Posterior cingulate gyrus (tissue), 11 donors: Measurements from ENCODE around the gene ARHGEF19.
"Not testable (repeated sequence)": the region's sequence is repeated elsewhere in the genome, so short reads cannot be mapped to it uniquely, and the experiment has no call there.

ENCODE experiments used
- DNase-seq, 10 donors: peaks; one replicate each; pipeline versions ENCODE4 v3.0.0 to v3.0.0-alpha.2; 2020 to 2021; ENCODE audit warnings: mixed read lengths in 3 of 10
- intact Hi-C: fragments of 100-400 bp; cut with DNase I; formaldehyde crosslinking; loops from one replicate; pipeline ENCODE4 v1.15.1; 2023

ARHGEF19 gene

GRCh38 chr1:16226490-16227179, 14.2 kb upstream of the ARHGEF19 start:
- peak in 3 of 10 donors; percentile 23 to 75 (median 72) for DNase-seq
- intact Hi-C loops = no loop called here

GRCh38 chr1:16226129-16226489, 13.7 kb upstream of the ARHGEF19 start:
- intact Hi-C loops = no loop called here
- peak in 2 of 10 donors; percentile 24 to 53 for DNase-seq

- intact Hi-C loops = no loop called here
- no peak for DNase-seq
Observed at GRCh38 chr1:16224472-16224871, 12.0 kb upstream of the ARHGEF19 start.

- intact Hi-C loops, DNase-seq: not testable (repeated sequence)
Observed at GRCh38 chr1:16222716-16223115, 10.3 kb upstream of the ARHGEF19 start.

GRCh38 chr1:16221499-16221898, 9.0 kb upstream of the ARHGEF19 start:
- DNase-seq = no peak
- intact Hi-C loops = no loop called here

- intact Hi-C loops = no loop called here
- DNase-seq = no peak
Observed at GRCh38 chr1:16219968-16220500, 7.6 kb upstream of the ARHGEF19 start.

GRCh38 chr1:16218674-16219071, 6.2 kb upstream of the ARHGEF19 start:
- intact Hi-C loops = no loop called here
- no peak for DNase-seq

- peak in 1 of 10 donors; percentile 62 for DNase-seq
Observed at GRCh38 chr1:16218014-16218673, 5.7 kb upstream of the ARHGEF19 start.

GRCh38 chr1:16217061-16217785, 4.8 kb upstream of the ARHGEF19 start:
- intact Hi-C loops = no loop called here
- DNase-seq = peak; percentile 70 to 99 (median 90)

More at GRCh38 chr1:16218014-16218673, 5.7 kb upstream of the ARHGEF19 start:
- intact Hi-C loops = no loop called here

- DNase-seq = peak in 7 of 10 donors; percentile 37 to 87 (median 50)
- intact Hi-C loops = no loop called here
Observed at GRCh38 chr1:16215882-16216753, 3.7 kb upstream of the ARHGEF19 start.

GRCh38 chr1:16215240-16215639, 2.8 kb upstream of the ARHGEF19 start:
- intact Hi-C loops = not testable (repeated sequence)
- DNase-seq = peak in 1 of 10 donors; percentile 29

GRCh38 chr1:16213544-16213943, 1.1 kb upstream of the ARHGEF19 start:
- intact Hi-C loops = not testable (repeated sequence)
- DNase-seq = peak in 1 of 10 donors; percentile 27

- intact Hi-C loops = no loop called here
- DNase-seq = no peak
Observed at GRCh38 chr1:16213013-16213412, 561 bp upstream of the ARHGEF19 start.

GRCh38 chr1:16211824-16212223, 628 bp downstream of the ARHGEF19 start:
- intact Hi-C loops = no loop called here

GRCh38 chr1:16210581-16210980, 1.9 kb downstream of the ARHGEF19 start:
- peak in 1 of 10 donors; percentile 3 for DNase-seq
- intact Hi-C loops = no loop called here

More at GRCh38 chr1:16211824-16212223, 628 bp downstream of the ARHGEF19 start:
- peak in 1 of 10 donors; percentile 65 for DNase-seq

- intact Hi-C loops = no loop called here
- DNase-seq = peak in 3 of 10 donors; percentile 37 to 69 (median 44)
Observed at GRCh38 chr1:16209847-16210407, 2.5 kb downstream of the ARHGEF19 start.

GRCh38 chr1:16209132-16209846, 3.2 kb downstream of the ARHGEF19 start:
- intact Hi-C loops = no loop called here

GRCh38 chr1:16208270-16208987, 4.0 kb downstream of the ARHGEF19 start:
- intact Hi-C loops = no loop called here

More at GRCh38 chr1:16209132-16209846, 3.2 kb downstream of the ARHGEF19 start:
- no peak for DNase-seq

More at GRCh38 chr1:16208270-16208987, 4.0 kb downstream of the ARHGEF19 start:
- peak in 1 of 10 donors; percentile 48 for DNase-seq
